ENCODE results near the gene RNU4-1.
A peak's percentile ranks its signal among the peaks of the same experiment; 100 is the strongest.
"Not testable (repeated sequence)": the region's sequence is repeated elsewhere in the genome, so short reads cannot be mapped to it uniquely, and the experiment has no call there.

Gene RNU4-1

GRCh38 chr12:120257041-120257821 lies 35.8 kb downstream of the RNU4-1 start:
- no peak for DNase-seq

DNA sequence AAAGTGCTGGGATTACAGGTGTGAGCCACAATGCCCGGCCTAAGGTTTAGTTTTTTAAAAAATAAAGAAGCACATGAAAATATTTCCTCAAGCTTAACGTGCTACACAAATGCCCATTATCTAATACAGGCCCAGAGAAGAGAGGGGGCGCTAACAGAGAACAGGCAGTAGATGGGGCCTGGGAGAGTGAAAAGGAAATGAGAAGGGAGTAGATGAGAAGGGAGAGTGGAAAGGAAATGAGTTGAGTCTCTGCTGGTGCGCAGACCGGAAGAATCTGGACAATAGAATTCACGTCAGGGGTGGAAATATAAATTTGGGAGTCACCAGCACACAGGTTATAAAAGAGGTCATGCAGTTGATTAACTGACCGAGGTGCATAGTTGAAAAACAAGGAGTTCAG lies 38.2 kb downstream of the RNU4-1 start:
- DNase-seq = no peak

DNA sequence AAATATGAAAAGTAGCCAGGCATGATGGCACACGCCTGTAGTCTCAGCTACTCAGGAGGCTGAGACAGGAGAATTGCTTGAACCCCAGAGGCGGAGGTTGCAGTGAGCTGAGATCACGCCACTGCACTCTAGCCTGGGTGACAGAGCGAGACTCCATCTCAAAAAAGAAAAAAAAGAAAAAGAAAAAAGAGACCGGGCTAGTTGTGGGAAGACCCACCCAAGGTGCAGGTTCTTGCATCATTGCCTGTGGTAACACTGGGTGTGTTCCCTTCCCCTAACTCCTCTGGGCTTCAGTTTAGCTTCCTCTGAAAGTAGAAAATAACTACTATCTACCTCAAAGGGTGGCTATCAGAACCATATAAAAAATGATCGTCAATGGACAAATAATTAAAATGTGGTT lies 39.7 kb downstream of the RNU4-1 start:
- DNase-seq = not testable (repeated sequence)

GRCh38 chr12:120252071-120252906 lies 40.7 kb downstream of the RNU4-1 start:
- peak; percentile 50 for DNase-seq

DNA sequence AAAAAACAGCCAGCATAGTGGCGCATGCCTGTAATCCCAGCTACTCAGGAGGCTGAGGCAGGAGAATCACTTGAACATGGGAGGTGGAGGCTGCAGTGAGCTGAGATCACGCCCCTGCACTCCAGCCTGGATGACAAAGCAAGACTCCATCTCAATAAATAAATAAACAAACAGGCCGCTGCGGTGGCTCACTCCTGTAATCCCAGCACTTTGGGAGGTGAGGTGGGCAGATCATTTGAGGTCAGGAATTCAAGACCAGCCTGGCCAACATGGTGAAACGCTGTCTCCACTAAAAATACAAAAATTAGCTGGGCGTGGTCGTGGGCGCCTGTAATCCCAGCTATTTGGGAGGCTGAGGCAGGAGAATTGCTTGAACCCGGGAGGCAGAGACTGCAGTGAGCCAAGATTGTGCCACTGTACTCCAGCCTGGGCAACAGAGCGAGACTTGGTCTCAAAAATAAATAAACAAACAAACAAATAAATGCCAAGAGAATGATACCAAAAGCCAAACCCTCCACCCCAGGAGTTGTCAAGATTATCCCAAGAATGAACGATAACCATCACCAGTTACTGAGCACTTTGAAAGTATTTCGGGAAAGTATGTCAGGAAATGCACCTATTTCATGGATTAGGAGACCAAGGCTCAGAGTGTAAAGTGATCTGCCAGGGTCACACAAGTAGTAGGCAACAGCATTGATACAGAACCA lies 41.5 kb downstream of the RNU4-1 start:
- not testable (repeated sequence) for DNase-seq

GRCh38 chr12:120249875-120250795 lies 42.9 kb downstream of the RNU4-1 start:
- DNase-seq = no peak

GRCh38 chr12:120249266-120249874 lies 43.7 kb downstream of the RNU4-1 start:
- no peak for DNase-seq

DNA sequence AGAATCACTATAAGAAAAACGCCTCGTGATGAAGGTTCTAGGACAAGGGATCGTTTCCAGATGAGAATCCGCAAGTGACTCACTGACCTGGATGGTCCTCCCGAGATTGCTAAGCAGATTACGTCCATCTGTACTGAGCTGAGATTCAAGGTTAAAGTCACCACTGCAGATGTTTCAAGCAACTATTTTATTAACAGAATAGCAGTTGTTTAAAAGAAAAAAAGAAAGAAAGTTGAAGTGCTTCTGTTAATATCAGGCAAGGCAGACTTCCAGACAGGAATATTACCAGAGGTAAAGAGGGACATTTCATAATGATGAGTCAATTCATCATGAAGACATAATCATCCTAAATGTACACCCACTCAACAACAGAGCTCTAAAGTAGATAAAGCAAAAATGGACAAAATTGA lies 45.4 kb downstream of the RNU4-1 start:
- no peak for DNase-seq

GRCh38 chr12:120247183-120247582 lies 45.9 kb downstream of the RNU4-1 start:
- DNase-seq = no peak

DNA sequence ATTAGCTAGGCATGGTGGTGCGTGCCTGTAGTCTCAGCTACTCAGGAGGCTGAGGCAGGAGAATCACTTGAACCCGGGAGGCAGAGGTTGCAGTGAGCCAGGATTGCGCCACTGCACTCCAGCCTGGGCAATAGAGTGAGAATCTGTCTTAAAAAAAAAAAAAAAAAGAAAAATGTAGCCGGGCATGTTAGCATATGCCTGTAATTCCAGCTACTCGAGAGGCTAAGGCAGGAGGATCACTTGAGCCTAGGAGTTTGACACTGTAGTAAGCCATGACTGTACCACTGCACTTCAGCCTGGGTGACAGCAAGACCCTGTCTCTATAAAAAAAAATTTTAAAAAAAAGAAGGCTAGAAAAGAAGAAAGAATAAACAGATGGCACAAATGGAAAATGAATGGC lies 46.3 kb downstream of the RNU4-1 start:
- not testable (repeated sequence) for DNase-seq
